ENCODE measurements around the gene GZMM. TPM values are rescaled to one million over a fixed set of nuclear protein-coding genes. Genes with fewer than 3 reads are reported as not detected.

GZMM gene
- total and polyA plus RNA-seq, 2 experiments from 2014 or later = 0.29 TPM; not detected in 1

DNA sequence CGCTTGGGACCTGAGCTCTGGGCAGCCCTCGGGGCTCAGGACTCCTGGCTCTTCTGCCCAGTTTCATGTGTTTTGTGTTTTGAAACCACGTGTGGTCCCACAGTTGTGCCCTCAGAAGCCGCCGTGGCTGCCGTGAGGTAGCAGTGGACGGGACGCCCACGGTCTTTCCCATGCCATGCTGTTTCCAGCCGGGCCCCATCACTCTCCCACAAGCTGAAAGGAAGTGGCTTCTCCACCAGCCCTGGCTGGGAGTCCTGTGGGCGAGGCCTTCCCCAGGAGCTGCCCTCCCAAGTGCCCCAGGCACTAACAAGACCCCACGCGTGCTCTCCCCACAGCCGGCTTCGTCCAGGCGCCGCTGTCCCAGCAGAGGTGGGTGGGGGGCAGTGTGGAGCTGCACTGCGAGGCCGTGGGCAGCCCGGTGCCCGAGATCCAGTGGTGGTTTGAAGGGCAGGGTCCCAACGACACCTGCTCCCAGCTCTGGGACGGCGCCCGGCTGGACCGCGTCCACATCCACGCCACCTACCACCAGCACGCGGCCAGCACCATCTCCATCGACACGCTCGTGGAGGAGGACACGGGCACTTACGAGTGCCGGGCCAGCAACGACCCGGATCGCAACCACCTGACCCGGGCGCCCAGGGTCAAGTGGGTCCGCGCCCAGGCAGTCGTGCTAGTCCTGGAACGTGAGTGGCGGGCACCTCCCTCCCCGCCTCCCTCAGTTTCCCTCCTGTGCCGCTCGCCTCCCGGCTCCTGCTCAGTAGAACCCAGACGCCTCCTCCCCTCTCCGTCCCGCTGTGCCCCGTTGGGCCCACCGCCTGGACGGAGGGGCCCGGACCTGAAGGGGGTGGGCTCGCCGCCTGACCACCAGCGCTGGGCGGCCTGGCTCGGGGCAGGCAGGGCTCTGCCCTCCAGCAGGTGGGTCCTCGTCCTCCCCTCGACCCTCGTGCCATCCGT lies 33.9 kb downstream of the GZMM start:
- Mint-ChIP-seq H3K27ac (no peak overlapping the region), H3K27me3 (ENCODE audit: insufficient read depth, low read depth, poor library complexity) (peaks cover 20% of the 10 kb centered on the region), H3K36me3 (ENCODE audit: low read depth) (peaks cover 32% of the 10 kb centered on the region), H3K9me3 (no peaks in the 10 kb centered on the region), H3K4me1 (peaks cover 19% of the 10 kb centered on the region), H3K4me3 (no peak overlapping the region)
- Histone ChIP-seq H3K4me3 (no peak overlapping the region), H3K36me3 (ENCODE audit: insufficient read depth) (no peaks in the 10 kb centered on the region; the same call in 1 of the 2 replicates), H3K79me2 (replicated peaks; ENCODE audit: insufficient read depth) (peaks cover 76% of the 10 kb centered on the region), H3K4me2 (no peak overlapping the region), H3K4me1 (ENCODE audit: insufficient read depth) (peaks cover 18% of the 10 kb centered on the region), H3K27me3 (ENCODE audit: insufficient read depth) (no peaks in the 10 kb centered on the region), H2AFZ (no peak overlapping the region), H3F3A (replicated peaks; ENCODE audit: low read depth) (peaks cover 11% of the 10 kb centered on the region; the same call in 1 of the 2 replicates), H4K20me1 (replicated peaks; ENCODE audit: insufficient read depth) (peaks cover 56% of the 10 kb centered on the region), H3K9me2 (ENCODE audit: insufficient read depth) (no peaks in the 10 kb centered on the region), H3K27ac (ENCODE audit: low read depth) (no peak overlapping the region)
- no peak for TF ChIP-seq NANOG (IDR thresholded peaks at IDR 0.05; ENCODE audit: borderline replicate concordance)
- TF ChIP-seq EZH2 (IDR thresholded peaks at IDR 0.05; ENCODE audit: low read depth, unreplicated experiment) = no peak
- TF ChIP-seq, protein P1, sequence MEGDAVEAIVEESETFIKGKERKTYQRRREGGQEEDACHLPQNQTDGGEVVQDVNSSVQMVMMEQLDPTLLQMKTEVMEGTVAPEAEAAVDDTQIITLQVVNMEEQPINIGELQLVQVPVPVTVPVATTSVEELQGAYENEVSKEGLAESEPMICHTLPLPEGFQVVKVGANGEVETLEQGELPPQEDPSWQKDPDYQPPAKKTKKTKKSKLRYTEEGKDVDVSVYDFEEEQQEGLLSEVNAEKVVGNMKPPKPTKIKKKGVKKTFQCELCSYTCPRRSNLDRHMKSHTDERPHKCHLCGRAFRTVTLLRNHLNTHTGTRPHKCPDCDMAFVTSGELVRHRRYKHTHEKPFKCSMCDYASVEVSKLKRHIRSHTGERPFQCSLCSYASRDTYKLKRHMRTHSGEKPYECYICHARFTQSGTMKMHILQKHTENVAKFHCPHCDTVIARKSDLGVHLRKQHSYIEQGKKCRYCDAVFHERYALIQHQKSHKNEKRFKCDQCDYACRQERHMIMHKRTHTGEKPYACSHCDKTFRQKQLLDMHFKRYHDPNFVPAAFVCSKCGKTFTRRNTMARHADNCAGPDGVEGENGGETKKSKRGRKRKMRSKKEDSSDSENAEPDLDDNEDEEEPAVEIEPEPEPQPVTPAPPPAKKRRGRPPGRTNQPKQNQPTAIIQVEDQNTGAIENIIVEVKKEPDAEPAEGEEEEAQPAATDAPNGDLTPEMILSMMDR (conservative IDR thresholded peaks at IDR 0.05; ENCODE audit: low read depth in 2 of 2) = peak; percentile 24 to 42; a peak in 3 of 4 replicates
- no peak for TF ChIP-seq ZNF114 (CRISPR knock-in tag; IDR thresholded peaks at IDR 0.05)
- TF ChIP-seq, protein P2, sequence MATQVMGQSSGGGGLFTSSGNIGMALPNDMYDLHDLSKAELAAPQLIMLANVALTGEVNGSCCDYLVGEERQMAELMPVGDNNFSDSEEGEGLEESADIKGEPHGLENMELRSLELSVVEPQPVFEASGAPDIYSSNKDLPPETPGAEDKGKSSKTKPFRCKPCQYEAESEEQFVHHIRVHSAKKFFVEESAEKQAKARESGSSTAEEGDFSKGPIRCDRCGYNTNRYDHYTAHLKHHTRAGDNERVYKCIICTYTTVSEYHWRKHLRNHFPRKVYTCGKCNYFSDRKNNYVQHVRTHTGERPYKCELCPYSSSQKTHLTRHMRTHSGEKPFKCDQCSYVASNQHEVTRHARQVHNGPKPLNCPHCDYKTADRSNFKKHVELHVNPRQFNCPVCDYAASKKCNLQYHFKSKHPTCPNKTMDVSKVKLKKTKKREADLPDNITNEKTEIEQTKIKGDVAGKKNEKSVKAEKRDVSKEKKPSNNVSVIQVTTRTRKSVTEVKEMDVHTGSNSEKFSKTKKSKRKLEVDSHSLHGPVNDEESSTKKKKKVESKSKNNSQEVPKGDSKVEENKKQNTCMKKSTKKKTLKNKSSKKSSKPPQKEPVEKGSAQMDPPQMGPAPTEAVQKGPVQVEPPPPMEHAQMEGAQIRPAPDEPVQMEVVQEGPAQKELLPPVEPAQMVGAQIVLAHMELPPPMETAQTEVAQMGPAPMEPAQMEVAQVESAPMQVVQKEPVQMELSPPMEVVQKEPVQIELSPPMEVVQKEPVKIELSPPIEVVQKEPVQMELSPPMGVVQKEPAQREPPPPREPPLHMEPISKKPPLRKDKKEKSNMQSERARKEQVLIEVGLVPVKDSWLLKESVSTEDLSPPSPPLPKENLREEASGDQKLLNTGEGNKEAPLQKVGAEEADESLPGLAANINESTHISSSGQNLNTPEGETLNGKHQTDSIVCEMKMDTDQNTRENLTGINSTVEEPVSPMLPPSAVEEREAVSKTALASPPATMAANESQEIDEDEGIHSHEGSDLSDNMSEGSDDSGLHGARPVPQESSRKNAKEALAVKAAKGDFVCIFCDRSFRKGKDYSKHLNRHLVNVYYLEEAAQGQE (IDR thresholded peaks at IDR 0.05; ENCODE audit: unreplicated experiment) = no peak
- DNase-seq (ENCODE audit: low spot score) = peak; percentile 44
- peak; percentile 8 for ATAC-seq

DNA sequence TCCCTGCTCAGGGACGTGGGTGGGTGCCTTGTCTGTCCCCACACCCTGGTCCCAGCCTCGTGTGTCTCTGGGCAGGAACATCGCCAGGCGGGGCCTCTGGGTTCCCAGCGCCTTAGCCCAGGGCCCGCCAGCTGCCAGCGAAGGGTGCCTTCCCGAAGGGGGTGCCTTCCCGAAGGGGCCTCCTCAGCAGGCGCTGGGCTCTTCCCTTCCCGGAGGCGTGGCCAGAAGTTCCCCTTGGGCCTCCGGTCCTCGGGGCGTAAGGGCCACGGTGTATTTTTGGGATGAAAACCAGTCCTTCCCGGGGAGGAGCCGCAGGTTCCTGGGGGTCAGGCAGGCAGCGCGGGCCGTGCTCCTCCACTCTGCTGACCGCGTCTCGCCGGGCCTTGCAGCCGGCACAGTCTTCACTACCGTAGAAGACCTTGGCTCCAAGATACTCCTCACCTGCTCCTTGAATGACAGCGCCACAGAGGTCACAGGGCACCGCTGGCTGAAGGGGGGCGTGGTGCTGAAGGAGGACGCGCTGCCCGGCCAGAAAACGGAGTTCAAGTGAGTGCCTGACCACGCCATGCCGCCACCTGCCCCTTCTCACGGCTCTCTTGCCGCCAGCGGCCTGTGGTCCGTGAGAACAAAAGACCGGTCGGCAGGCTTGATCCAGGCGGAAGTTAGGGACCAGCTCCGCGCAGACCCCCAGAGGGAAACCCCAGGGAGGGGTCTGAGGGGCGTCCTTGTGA lies 35.4 kb downstream of the GZMM start:
- peaks cover 60% of the 10 kb centered on the region for H3K79me2 ChIP-seq (replicated peaks; ENCODE audit: insufficient read depth)
- no peak overlapping the region for H3K4me3 ChIP-seq
- Mint-ChIP-seq H3K36me3 (ENCODE audit: low read depth) (peaks cover 31% of the 10 kb centered on the region), H3K27me3 (ENCODE audit: insufficient read depth, low read depth, poor library complexity) (peaks cover 20% of the 10 kb centered on the region), H3K27ac (no peak overlapping the region), H3K9me3 (no peaks in the 10 kb centered on the region), H3K4me1 (peaks cover 20% of the 10 kb centered on the region), H3K4me3 (no peak overlapping the region)
- H3K27me3 ChIP-seq (ENCODE audit: insufficient read depth) = no peaks in the 10 kb centered on the region
- peaks cover 24% of the 10 kb centered on the region for H3F3A ChIP-seq (replicated peaks; ENCODE audit: low read depth)
- ATAC-seq (no peak), DNase-seq (ENCODE audit: low spot score) (no peak)
- H3K4me1 ChIP-seq (ENCODE audit: insufficient read depth) = peaks cover 10% of the 10 kb centered on the region
- H3K4me2 ChIP-seq = no peak overlapping the region
- H4K20me1 ChIP-seq (replicated peaks; ENCODE audit: insufficient read depth) = peaks cover 46% of the 10 kb centered on the region
- no peak overlapping the region for H2AFZ ChIP-seq
- no peaks in the 10 kb centered on the region for H3K9me2 ChIP-seq (ENCODE audit: insufficient read depth)
- no peak overlapping the region for H3K27ac ChIP-seq (ENCODE audit: low read depth)
- no peaks in the 10 kb centered on the region; the same call in 1 of the 2 replicates for H3K36me3 ChIP-seq (ENCODE audit: insufficient read depth)
- TF ChIP-seq NANOG (IDR thresholded peaks at IDR 0.05; ENCODE audit: borderline replicate concordance) (no peak), ZNF114 (CRISPR knock-in tag; IDR thresholded peaks at IDR 0.05) (no peak)
- TF ChIP-seq, protein P3, sequence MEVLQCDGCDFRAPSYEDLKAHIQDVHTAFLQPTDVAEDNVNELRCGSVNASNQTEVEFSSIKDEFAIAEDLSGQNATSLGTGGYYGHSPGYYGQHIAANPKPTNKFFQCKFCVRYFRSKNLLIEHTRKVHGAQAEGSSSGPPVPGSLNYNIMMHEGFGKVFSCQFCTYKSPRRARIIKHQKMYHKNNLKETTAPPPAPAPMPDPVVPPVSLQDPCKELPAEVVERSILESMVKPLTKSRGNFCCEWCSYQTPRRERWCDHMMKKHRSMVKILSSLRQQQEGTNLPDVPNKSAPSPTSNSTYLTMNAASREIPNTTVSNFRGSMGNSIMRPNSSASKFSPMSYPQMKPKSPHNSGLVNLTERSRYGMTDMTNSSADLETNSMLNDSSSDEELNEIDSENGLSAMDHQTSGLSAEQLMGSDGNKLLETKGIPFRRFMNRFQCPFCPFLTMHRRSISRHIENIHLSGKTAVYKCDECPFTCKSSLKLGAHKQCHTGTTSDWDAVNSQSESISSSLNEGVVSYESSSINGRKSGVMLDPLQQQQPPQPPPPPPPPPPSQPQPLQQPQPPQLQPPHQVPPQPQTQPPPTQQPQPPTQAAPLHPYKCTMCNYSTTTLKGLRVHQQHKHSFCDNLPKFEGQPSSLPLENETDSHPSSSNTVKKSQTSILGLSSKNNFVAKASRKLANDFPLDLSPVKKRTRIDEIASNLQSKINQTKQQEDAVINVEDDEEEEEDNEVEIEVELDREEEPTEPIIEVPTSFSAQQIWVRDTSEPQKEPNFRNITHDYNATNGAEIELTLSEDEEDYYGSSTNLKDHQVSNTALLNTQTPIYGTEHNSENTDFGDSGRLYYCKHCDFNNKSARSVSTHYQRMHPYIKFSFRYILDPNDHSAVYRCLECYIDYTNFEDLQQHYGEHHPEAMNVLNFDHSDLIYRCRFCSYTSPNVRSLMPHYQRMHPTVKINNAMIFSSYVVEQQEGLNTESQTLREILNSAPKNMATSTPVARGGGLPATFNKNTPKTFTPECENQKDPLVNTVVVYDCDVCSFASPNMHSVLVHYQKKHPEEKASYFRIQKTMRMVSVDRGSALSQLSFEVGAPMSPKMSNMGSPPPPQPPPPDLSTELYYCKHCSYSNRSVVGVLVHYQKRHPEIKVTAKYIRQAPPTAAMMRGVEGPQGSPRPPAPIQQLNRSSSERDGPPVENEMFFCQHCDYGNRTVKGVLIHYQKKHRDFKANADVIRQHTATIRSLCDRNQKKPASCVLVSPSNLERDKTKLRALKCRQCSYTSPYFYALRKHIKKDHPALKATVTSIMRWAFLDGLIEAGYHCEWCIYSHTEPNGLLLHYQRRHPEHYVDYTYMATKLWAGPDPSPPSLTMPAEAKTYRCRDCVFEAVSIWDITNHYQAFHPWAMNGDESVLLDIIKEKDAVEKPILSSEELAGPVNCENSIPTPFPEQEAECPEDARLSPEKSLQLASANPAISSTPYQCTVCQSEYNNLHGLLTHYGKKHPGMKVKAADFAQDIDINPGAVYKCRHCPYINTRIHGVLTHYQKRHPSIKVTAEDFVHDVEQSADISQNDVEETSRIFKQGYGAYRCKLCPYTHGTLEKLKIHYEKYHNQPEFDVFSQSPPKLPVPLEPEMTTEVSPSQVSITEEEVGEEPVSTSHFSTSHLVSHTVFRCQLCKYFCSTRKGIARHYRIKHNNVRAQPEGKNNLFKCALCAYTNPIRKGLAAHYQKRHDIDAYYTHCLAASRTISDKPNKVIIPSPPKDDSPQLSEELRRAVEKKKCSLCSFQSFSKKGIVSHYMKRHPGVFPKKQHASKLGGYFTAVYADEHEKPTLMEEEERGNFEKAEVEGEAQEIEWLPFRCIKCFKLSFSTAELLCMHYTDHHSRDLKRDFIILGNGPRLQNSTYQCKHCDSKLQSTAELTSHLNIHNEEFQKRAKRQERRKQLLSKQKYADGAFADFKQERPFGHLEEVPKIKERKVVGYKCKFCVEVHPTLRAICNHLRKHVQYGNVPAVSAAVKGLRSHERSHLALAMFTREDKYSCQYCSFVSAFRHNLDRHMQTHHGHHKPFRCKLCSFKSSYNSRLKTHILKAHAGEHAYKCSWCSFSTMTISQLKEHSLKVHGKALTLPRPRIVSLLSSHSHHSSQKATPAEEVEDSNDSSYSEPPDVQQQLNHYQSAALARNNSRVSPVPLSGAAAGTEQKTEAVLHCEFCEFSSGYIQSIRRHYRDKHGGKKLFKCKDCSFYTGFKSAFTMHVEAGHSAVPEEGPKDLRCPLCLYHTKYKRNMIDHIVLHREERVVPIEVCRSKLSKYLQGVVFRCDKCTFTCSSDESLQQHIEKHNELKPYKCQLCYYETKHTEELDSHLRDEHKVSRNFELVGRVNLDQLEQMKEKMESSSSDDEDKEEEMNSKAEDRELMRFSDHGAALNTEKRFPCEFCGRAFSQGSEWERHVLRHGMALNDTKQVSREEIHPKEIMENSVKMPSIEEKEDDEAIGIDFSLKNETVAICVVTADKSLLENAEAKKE (CRISPR knock-in tag; IDR thresholded peaks at IDR 0.05) = no peak

Measured in GM23338 (cell line).